ENCODE data around the gene PCDH1. TPM values are rescaled to one million over a fixed set of nuclear protein-coding genes. Genes with fewer than 3 reads are reported as not detected.

PCDH1 gene
- total RNA-seq, 4 donors from 2014 or later: 9.5 to 96.8 (median 19.6) TPM

DNA sequence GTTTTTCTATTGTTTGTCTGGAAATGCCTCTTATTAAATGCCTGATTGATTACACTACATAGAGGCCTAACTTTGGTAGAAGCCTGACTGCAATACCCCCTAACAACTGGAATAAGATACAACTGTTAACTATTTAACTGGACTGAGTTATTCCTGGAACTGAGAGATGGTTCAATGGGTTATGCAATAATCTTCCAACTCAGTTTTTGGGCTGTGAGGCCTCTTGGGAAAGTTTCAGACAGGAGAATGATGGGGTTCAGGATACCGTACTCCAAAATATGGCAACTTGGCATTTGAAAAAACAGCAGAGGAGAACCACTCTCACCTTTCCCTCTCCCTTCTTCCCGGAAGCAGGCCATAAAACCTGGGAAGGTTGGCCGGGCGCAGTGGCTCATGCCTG lies 19.2 kb upstream of the PCDH1 start:
- TF ChIP-seq, protein P1, sequence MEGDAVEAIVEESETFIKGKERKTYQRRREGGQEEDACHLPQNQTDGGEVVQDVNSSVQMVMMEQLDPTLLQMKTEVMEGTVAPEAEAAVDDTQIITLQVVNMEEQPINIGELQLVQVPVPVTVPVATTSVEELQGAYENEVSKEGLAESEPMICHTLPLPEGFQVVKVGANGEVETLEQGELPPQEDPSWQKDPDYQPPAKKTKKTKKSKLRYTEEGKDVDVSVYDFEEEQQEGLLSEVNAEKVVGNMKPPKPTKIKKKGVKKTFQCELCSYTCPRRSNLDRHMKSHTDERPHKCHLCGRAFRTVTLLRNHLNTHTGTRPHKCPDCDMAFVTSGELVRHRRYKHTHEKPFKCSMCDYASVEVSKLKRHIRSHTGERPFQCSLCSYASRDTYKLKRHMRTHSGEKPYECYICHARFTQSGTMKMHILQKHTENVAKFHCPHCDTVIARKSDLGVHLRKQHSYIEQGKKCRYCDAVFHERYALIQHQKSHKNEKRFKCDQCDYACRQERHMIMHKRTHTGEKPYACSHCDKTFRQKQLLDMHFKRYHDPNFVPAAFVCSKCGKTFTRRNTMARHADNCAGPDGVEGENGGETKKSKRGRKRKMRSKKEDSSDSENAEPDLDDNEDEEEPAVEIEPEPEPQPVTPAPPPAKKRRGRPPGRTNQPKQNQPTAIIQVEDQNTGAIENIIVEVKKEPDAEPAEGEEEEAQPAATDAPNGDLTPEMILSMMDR (IDR thresholded peaks at IDR 0.05; ENCODE audit: low read depth): no peak

DNA sequence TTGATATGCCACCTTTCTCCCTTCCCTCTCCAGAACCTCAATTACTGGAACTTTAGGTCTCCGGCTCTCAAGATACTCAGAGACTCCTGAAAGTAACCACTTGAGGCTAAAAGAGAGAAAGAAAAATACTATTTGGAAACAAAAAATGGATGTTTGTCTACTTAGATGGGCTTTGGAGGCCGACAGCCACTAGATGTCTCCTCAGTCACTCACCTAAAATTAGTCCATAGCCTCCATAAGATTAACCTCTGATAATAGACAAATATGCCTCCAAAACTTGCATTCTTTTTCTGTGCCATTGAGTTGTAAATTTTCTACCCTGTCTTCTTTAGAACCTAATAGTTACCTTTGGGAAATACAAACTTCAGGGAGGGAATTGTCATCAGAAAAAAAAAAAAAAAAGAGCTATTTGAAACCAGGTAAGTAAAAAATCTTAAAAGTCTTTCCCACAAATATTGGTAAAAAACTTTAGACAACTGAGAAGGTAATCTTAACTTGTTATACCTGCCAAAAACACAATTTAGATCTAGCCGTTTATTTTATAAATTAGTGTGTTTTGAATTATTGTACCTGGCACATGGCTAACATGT lies 11.2 kb upstream of the PCDH1 start:
- TF ChIP-seq, protein P1 (IDR thresholded peaks at IDR 0.05; ENCODE audit: low read depth): no peak

DNA sequence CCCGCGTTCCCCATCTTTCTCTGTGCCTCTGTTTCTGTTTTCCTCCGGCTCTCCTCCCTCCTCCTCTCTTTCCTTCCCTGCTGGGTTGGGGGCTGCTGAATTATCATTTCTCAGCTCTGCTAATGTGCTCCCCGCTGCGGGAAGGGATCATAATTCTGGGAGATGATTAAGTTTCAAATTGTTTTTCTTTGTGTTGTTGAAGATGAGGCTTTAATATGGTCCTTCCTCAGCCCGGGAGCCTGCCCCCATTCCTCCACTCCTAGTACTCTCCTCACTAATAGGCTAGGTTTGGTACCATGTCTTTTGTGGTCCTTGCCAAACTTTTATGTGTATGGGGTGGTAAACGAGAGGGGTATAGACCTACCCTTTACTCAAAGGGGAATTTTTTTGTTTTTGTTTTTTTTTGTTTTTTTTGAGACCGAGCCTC lies 5.7 kb upstream of the PCDH1 start:
- TF ChIP-seq, protein P1 (IDR thresholded peaks at IDR 0.05; ENCODE audit: low read depth): no peak

DNA sequence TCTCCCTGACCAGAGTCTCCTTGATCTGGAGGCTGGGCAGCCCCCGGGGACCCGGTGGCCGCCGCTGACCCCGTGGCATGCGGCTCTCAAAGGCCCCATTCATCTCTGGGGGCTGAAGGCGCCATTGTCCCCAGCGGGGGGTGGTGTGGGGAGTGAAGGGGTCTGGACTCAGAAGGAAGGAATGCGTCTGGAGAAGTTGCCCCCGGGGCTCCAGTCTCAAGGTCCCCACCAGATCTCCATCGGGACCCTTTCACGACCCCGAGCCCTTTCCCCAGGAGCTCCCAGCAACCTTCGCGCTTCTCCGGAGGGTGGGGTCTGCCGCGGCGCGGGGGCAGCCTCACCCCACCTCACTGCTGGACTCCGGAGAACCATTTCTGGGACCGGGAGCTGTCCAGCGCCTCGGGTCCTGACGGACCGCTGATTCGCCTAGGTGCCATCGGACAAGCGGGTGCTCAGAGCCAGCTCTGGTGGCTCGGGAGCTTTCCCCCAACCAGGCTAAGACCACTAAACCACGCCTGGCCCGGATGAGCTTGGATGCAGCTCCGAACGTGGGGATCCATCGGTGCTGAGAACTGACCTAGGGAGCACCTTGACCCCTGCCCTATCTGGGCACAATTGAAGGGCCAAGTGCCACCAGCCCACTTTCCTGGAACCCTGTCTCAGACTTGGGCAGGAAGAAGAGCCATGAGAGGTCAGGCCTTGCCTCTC lies 5.1 kb upstream of the PCDH1 start:
- TF ChIP-seq, protein P1 (IDR thresholded peaks at IDR 0.05; ENCODE audit: low read depth): no peak

DNA sequence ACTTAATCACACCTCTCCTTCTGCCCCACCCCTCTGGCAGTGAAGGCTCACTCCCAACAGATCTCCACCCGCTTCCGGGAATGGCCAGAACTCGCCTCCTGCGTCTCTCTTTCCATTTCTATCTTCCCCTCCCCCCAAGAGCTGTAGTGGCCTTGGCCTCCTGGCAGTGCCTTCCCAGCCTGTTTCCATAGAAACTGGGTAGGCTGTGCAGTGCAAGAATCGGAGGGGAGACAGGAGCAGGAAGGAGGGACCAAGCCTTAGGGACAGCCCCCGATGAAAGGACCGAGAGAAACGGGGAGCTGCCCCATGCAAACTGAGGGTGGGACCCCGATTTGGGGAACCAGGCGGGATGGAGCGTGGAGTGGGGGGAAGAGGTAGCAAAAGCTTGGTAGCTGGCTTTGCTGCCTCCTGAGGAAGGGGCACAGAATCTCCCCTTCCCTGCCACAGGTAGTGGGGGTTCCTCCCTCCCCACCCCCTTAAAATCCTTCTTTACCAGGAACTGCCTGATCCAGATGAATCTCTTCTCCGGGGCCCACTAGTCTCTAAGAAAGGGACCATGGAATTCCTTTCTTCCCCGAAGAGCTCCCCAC lies 4.5 kb upstream of the PCDH1 start:
- TF ChIP-seq, protein P1 (IDR thresholded peaks at IDR 0.05; ENCODE audit: low read depth): no peak

DNA sequence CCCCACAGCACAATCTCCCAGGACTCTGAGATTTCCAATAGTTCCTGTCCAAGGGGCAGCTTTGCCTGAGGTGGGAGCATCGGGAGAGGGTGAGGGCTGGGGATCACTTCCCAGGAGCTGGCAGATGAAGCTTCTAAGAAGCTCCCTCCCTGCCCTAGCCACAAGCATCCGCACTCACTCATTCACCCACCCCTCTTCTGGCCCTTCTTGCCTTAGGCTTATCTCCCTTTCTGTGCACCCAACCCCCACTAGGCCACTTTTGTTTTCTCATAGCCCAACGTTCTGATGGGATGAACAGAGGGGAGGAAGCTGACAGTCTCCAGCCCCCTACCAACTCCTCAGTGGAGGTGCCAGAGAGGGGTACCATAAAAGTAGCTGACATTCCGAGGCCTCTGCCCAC lies 3.7 kb upstream of the PCDH1 start:
- TF ChIP-seq, protein P1 (IDR thresholded peaks at IDR 0.05; ENCODE audit: low read depth): no peak
